Non-pigmented ciliary epithelial cell (primary cell): ENCODE measurements around the gene ITIH4.
A peak's percentile ranks its signal among the peaks of the same experiment; 100 is the strongest.

Experiments used
- DNase-seq: peaks from one replicate; pipeline ENCODE4 v3.0.0-alpha.2; 2010; ENCODE audit warnings: low read depth

ITIH4 gene

GRCh38 chr3:52848617-52849016 is 18.1 kb upstream of the ITIH4 start:
- peak; percentile 48 for DNase-seq

GRCh38 chr3:52847726-52848125 is 17.3 kb upstream of the ITIH4 start:
- DNase-seq, result no peak

DNA sequence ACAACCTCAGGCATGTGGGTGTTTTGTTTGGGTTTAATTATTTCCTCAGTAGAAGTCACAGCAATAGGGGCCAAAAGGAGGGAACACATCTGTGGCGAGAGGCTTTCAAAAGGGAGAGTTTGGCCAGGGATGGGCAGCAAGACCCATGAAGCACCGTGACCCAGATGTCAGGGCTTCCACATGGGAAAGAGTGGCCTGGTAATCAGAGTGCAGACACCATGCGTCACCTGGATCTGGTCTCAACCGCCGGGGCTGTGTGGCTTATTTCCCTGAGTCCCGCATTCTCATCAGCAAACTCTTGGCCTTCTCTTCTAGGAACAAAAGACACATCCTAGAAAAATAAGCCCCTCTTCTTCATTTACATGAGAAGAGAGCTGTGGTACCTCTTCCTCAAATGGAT is 16.8 kb upstream of the ITIH4 start:
- DNase-seq, result no peak

DNA sequence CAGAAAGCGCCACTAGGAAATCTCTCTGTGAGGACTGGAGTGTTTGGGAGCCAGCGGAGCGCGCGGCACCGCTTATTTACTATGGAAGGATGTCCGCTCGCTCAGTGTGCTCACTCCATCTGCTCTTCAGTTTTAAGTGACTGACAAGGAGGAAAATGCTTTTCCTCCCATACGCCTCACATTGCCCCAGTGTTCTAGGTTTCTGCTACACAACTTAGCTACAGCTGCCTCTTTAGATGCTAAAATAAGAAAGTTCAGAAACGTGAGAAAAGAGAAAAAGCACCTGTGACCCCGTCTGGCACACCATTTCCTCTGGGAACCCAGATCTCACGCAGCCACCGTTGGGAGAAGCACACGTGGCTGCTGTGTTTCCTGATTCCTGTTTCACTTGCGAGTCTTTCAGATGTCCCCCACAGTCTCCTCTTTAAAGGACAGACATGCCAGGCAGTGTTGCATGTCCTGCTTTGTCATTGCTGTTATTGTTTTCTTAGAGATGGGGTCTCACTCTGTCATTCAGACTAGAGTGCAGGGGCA is 16.0 kb upstream of the ITIH4 start:
- DNase-seq, result no peak

DNA sequence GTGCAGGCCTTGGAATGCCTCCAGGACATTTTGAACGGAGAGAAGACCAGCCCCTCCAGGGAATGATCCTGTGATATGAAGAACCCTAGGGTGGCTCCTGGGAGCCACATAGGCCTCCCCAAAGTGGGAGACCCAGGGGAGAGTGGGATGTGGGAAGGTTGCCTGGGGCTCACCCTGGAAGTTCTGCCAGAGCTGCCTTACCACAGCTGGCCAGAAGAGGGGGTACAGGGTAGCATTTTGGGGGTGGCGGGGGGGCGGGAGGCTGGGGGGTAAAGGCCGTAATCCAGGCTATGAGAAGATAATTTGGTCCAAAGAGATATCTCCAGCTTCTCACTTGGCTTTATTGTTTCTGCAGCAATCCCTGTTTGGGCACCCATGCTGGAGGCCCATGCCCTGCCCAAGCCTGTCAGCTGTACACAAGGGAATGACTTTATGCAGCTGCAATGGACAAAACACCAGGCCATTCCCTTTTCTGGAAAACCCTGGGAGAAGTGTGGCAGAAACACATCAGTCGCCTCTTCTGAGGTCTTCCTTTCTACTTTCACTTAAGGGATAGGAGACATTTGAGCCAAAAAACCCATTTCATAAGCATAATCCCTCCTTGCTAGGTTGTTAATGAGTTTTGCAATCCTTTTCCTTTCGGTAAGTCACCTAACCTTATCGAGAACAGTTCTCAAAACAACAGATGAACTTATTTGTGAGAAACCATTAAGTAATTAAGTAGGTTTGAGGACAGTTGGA is 15.4 kb upstream of the ITIH4 start:
- no peak for DNase-seq

DNA sequence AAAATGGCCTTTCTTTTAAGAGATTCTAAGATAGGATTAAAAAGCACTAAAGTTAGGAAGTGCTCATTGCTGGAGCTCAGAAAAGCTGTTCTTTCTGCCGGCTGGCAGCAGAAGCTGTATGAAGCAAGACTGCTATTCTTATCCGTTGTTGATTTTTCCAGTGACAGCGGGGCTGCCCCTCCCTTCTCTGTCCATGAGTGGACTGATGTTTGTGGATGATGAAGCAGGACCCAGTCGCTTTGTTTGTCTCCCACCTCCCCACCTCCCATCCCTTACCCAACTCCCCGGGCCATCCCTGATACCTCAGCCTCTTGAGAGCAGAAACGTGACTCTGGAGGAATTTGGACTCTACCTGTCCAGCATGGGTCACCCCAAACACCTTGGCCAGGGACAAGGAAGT is 14.7 kb upstream of the ITIH4 start:
- DNase-seq, result no peak

GRCh38 chr3:52844290-52844975 is 14.0 kb upstream of the ITIH4 start:
- no peak for DNase-seq

- DNase-seq, result no peak
Observed at GRCh38 chr3:52843881-52844280, 13.4 kb upstream of the ITIH4 start.

GRCh38 chr3:52843108-52843865 is 12.8 kb upstream of the ITIH4 start:
- no peak for DNase-seq

GRCh38 chr3:52842424-52842823 is 12.0 kb upstream of the ITIH4 start:
- no peak for DNase-seq

- DNase-seq, result no peak
Observed at GRCh38 chr3:52841981-52842340, 11.5 kb upstream of the ITIH4 start.

DNA sequence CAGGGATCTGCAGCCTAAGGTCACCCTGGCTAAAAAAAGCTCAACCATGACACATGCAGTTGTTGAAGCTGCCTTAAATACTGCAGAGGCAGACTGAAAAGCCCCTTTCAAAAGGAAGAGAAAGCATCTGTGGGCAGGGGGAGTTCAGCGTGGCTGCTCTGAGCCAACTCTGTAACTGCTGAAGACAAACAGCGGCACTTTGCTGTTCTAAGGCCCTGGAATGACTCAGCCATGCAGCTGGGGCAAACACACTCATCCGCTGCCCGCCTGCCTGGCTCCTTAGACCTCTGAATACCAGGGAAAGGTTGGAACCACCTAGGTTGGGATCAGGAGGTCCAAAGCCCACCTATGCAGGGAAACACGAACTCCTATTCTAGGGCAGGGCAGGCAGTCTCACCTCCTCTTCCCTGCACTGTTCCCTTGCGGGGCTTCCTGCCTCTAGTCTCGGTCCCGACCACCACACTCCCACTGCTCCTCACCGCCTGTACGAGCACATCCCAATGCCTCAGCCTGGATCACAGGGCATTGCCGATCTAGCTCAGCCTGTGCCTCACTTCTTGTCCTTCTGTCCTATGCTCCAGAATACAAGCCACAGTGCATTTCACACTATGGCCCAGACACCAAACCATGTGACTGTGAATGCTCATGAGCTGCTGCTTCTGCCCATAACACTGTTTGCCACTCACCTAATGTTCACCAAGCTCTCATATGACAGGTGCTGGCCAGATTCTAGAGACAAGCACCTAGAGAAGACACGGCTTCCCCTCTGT is 10.9 kb upstream of the ITIH4 start:
- no peak for DNase-seq

- no peak for DNase-seq
Observed at GRCh38 chr3:52839892-52840545, 9.5 kb upstream of the ITIH4 start.

DNA sequence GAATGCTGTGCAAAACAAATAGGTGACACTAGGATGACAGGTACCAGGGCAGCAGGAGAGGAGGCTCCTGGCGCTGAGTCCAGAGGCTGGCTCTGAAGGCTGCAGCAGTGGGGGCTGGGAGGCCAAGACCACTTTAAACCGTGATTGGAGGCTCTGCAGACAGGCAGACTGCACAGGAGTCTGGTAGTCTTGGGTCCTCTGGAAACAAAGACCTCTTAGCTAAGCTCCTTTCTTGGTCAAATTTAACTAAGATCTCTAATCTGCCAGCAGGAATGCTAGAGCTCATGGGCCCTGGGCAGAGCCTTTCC is 8.8 kb upstream of the ITIH4 start:
- DNase-seq, result no peak

GRCh38 chr3:52838561-52839267 is 8.2 kb upstream of the ITIH4 start:
- no peak for DNase-seq

DNA sequence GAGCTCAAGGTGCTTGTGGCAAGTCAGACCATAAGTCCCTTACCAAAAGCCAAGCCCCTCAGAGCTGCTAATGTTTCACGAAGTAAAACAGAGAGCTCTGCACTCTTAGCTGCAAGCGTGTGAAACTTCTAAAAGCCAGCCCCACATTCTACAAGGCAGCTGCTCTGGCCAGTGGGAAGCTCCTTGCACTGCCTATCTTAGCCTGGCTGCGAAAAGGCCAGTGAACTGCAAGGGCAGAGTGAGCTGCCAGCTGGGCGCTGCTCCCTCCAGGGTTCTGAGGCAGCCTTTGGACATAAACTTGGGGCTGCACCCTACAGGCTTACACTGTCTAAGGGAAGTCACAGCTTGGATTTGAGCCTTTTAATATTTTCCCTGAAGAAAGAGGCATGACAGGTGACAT is 6.5 kb upstream of the ITIH4 start:
- DNase-seq, result no peak

DNA sequence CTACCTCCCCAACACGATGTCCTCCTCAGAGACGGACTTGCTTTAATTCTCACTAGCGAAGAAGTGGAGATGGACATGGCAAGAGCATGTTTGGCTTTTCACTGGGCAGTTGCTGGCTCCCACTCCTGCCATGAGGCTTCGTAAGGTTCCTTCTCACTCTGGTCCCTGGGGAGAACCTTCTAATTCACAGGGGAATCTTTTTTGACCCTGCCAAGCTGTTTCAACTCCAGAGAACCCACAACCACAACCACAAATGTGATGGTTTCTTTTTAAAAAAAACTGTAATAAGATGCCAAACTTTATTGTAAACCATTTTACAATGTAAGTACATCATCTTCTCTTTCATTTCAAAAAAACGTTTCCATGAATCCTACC is 6.0 kb upstream of the ITIH4 start:
- no peak for DNase-seq

GRCh38 chr3:52835766-52836470 is 5.4 kb upstream of the ITIH4 start:
- DNase-seq, result no peak

DNA sequence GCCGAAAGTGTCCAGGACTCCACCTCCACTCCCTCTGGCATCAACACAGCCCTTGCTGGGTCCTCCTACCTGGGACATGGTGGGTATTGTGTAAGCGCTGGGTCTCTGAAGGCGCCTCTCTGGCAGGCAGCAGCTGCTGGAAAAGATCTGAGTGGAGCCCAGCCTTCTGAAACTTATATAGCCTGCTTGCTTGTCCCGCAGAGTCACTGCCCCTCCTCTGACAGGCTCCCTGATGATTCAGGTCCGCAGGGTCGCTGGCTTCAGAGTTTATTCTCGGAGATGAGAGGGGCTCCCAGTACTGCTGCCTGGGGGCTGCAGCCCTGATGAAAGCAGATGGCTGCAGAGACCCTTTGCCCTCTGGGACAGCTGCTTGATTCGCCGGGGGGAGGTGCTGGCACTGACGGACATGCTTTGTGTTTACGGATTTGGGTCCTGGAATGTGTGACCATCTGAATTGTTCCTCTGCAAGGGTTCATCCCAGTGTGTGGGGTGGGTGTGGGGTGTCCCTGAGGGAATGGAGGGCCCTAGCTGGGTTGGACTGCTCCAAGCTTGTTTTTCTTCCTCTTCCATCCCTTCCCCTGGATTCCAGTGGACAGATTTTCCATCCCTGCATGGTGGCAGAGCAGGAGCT is 4.5 kb upstream of the ITIH4 start, which contains the start of gene MUSTN1:
Gene MUSTN1, minus strand, starts transcription at position 149 of the 631 bp plus-strand sequence. Its CDS starts 71 bp downstream, at position 78.
- DNase-seq, result no peak

GRCh38 chr3:52833202-52833601 is 2.7 kb upstream of the ITIH4 start:
- no peak for DNase-seq
